H9 (cell line): ENCODE results near the gene BTBD17. TPM values are rescaled to one million over a fixed set of nuclear protein-coding genes. Genes with fewer than 3 reads are reported as not detected.

Experiments
- DNase-seq: peaks from one replicate; pipeline ENCODE4 v3.0.0-alpha.2; 2017
- H2AFZ ChIP-seq: one replicate; pipeline ENCODE4 v1.6.1; 2013; ENCODE audit warnings: mild to moderate bottlenecking, low read length, control low read depth, moderate library complexity
- H2AK5ac ChIP-seq: 2 replicates; pipeline ENCODE4 v1.6.1; 2013; ENCODE audit warnings: low read length, control low read depth, mixed read lengths; ENCODE audit not compliant: insufficient read length
- H2BK120ac ChIP-seq: one replicate; pipeline ENCODE4 v1.6.1; 2013; ENCODE audit warnings: low read depth, mild to moderate bottlenecking, low read length, control low read depth, inconsistent platforms; ENCODE audit not compliant: poor library complexity, severe bottlenecking
- H2BK12ac ChIP-seq: 2 replicates; pipeline ENCODE4 v1.6.1; 2013; ENCODE audit warnings: low read length, control low read depth, mixed read lengths, low read depth; ENCODE audit not compliant: insufficient read length
- H2BK15ac ChIP-seq: 2 replicates; pipeline ENCODE4 v1.6.1; 2013; ENCODE audit warnings: low read depth, low read length, control low read depth
- H2BK20ac ChIP-seq: one replicate; pipeline ENCODE4 v1.6.1; 2013; ENCODE audit warnings: low read depth, mild to moderate bottlenecking, low read length, control low read depth, inconsistent platforms; ENCODE audit not compliant: poor library complexity, severe bottlenecking
- H2BK5ac ChIP-seq: 2 replicates; pipeline ENCODE4 v1.6.1; 2013; ENCODE audit warnings: low read length, control low read depth, mixed read lengths; ENCODE audit not compliant: insufficient read length
- H3K14ac ChIP-seq: 2 replicates; pipeline ENCODE4 v1.6.1; 2013; ENCODE audit warnings: low read length, control low read depth; ENCODE audit not compliant: insufficient read depth
- H3K18ac ChIP-seq: 2 replicates; pipeline ENCODE4 v1.6.1; 2013; ENCODE audit warnings: low read depth, mild to moderate bottlenecking, mixed read lengths, low read length, control low read depth; ENCODE audit not compliant: insufficient read length
- H3K23ac ChIP-seq: 2 replicates; pipeline ENCODE4 v1.6.1; 2013; ENCODE audit warnings: low read length, control low read depth, mixed read lengths, low read depth; ENCODE audit not compliant: insufficient read length
- H3K23me2 ChIP-seq: 2 replicates; pipeline ENCODE4 v1.6.1; 2013; ENCODE audit warnings: low read depth, mild to moderate bottlenecking, mixed read lengths, low read length, control low read depth; ENCODE audit not compliant: insufficient read length, poor library complexity, severe bottlenecking
- H3K27ac ChIP-seq: 2 replicates; pipeline ENCODE4 v1.5.1; 2013; ENCODE audit warnings: low read length, control low read depth, mixed read lengths, low read depth; ENCODE audit not compliant: insufficient read length
- H3K27me3 ChIP-seq: 2 replicates; pipeline ENCODE4 v1.6.1; 2013; ENCODE audit warnings: low read length, control low read depth, inconsistent platforms; ENCODE audit not compliant: insufficient read depth
- H3K4ac ChIP-seq: 2 replicates; pipeline ENCODE4 v1.6.1; 2013; ENCODE audit warnings: low read depth, mild to moderate bottlenecking, control low read depth, inconsistent platforms, low read length, moderate library complexity
- H3K4me1 ChIP-seq: 2 replicates; pipeline ENCODE4 v1.6.1; 2013; ENCODE audit warnings: low read length, control low read depth, inconsistent platforms; ENCODE audit not compliant: insufficient read depth
- H3K4me2 ChIP-seq: 2 replicates; pipeline ENCODE4 v1.6.1; 2013; ENCODE audit warnings: low read length, control low read depth, mixed read lengths; ENCODE audit not compliant: insufficient read length, insufficient read depth
- H3K56ac ChIP-seq: 2 replicates; pipeline ENCODE4 v1.6.1; 2013; ENCODE audit warnings: low read depth, mild to moderate bottlenecking, mixed read lengths, low read length, control low read depth; ENCODE audit not compliant: insufficient read length
- H3K79me1 ChIP-seq: 2 replicates; pipeline ENCODE4 v1.6.1; 2013; ENCODE audit warnings: low read depth, mild to moderate bottlenecking, moderate library complexity, low read length, control low read depth, inconsistent platforms; ENCODE audit not compliant: insufficient read depth, poor library complexity, severe bottlenecking
- H3K79me2 ChIP-seq: 2 replicates; pipeline ENCODE4 v1.6.1; 2013; ENCODE audit warnings: low read length, control low read depth, inconsistent platforms; ENCODE audit not compliant: insufficient read depth
- H3K9ac ChIP-seq: 2 replicates; pipeline ENCODE4 v1.6.1; 2013; ENCODE audit warnings: low read length, control low read depth, mixed read lengths; ENCODE audit not compliant: insufficient read length; ENCODE audit errors: extremely low read depth
- H3K9me3 ChIP-seq: one replicate; pipeline ENCODE4 v1.6.1; 2013; ENCODE audit warnings: low read depth, low read length, inconsistent platforms; ENCODE audit not compliant: control insufficient read depth
- H3T11ph ChIP-seq: one replicate; pipeline ENCODE4 v1.6.1; 2013; ENCODE audit warnings: mild to moderate bottlenecking, low read length, control low read depth, inconsistent platforms
- H4K20me1 ChIP-seq: one replicate; pipeline ENCODE4 v1.6.1; 2013; ENCODE audit not compliant: control insufficient read depth, insufficient read length, insufficient read depth
- H4K5ac ChIP-seq: 2 replicates; pipeline ENCODE4 v1.6.1; 2013; ENCODE audit warnings: low read depth, mild to moderate bottlenecking, mixed read lengths, low read length, control low read depth; ENCODE audit not compliant: insufficient read length
- H4K8ac ChIP-seq: replicated peaks from 2 replicates; pipeline ENCODE4 v1.6.1; 2013; ENCODE audit warnings: low read length, control low read depth, mixed read lengths, low read depth; ENCODE audit not compliant: insufficient read length
- H4K91ac ChIP-seq: 2 replicates; pipeline ENCODE4 v1.6.1; 2013; ENCODE audit warnings: low read depth, mild to moderate bottlenecking, moderate library complexity, mixed read lengths, low read length, control low read depth; ENCODE audit not compliant: insufficient read length
- H3K27ac Mint-ChIP-seq, 3 experiments: 2 replicates in 2 of 3; 3 replicates in 1 of 3; pipeline ENCODE4 v1.8.0; 2020 to 2021; ENCODE audit warnings: mixed read lengths in 3 of 3, mild to moderate bottlenecking in 1 of 3, moderate library complexity in 1 of 3
- H3K27me3 Mint-ChIP-seq: 2 replicates; pipeline ENCODE4 v1.8.0; 2021; ENCODE audit warnings: low read depth, mild to moderate bottlenecking, moderate library complexity, mixed read lengths
- H3K36me3 Mint-ChIP-seq, 3 experiments: 2 replicates in 2 of 3; 3 replicates in 1 of 3; pipeline ENCODE4 v1.8.0; 2020 to 2021; ENCODE audit warnings: low read depth in 3 of 3, mixed read lengths in 3 of 3; ENCODE audit not compliant: insufficient read depth in 1 of 3
- H3K4me1 Mint-ChIP-seq, 2 experiments: 2 replicates each; pipeline ENCODE4 v1.8.0; 2020; ENCODE audit warnings: mixed read lengths in 2 of 2
- H3K4me3 Mint-ChIP-seq, 2 experiments: 2 replicates in 1 of 2; 3 replicates in 1 of 2; pipeline ENCODE4 v1.8.0; 2020 to 2021; ENCODE audit warnings: mild to moderate bottlenecking in 2 of 2, mixed read lengths in 2 of 2, moderate library complexity in 1 of 2
- H3K9me3 Mint-ChIP-seq, 2 experiments: 2 replicates in 1 of 2; 3 replicates in 1 of 2; pipeline ENCODE4 v1.8.0; 2020; ENCODE audit warnings: mild to moderate bottlenecking in 2 of 2, mixed read lengths in 2 of 2, moderate library complexity in 1 of 2
- WGBS: extraction: QIAGEN DNeasy Blood & Tissue Kit; methylation state at CpG from one replicate; pipeline ENCODE4 v1.1.7; 2013; ENCODE audit warnings: missing lambda C conversion rate, low lambda C conversion rate, mixed read lengths; ENCODE audit not compliant: insufficient read length; ENCODE audit errors: extremely low coverage; 5-methylcytosine and 5-hydroxymethylcytosine counted together
- total RNA-seq: library from RNA; stranded (reverse); gene quantifications from 2 replicates; pipeline ENCODE4 v1.2.1, GENCODE V29; 2021
- TF ChIP-seq, protein P1 (sequence below): fragments of 200-600 bp; sonication (generic); conservative IDR thresholded peaks from 3 replicates; pipeline ENCODE4 v1.8.0; 2021; ENCODE audit warnings: antibody characterized with exemption, mild to moderate bottlenecking

Gene BTBD17
- total RNA-seq, 1 experiment from 2014 or later = 0.33 TPM

DNA sequence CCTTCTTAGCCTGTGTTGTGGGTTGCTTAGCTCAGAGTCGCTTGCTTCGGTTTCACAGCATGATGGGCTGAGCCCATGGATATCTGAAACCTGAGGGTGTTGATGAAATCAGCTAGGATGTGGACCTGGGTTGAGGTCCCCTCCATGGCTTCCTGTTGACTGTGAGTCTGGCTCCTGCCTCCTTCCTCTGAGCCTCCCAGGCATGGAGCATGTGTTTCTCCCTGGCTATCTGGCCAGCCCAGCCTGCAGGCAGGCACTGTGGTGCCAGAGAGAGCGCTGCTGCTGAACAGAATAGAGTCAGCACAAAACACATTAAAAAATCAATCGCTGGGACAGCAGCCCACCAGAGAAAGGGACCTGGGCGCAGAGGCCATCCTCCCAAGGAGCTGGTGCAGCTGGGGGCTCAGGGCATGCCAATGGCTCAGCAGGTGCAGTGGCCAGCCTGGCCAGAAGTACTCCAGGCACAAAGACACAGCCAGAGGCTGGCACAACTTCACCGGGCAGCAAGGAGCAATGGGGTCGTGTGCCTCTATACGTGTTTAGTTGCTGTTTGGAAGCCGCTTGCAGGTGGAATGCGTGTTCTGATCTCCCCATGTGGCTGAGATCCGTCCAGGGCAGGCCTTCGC, 42.0 kb upstream of the BTBD17 start:
- no peak overlapping the region for H3K4me2 ChIP-seq
- H2AFZ ChIP-seq = no peak overlapping the region
- no peak overlapping the region for H4K91ac ChIP-seq
- no peaks in the 10 kb centered on the region for H4K20me1 ChIP-seq
- H3K14ac ChIP-seq = peak overlapping the region; percentile 11; the same call in 1 of the 2 replicates
- H3K27ac Mint-ChIP-seq = peak overlapping the region in 1 of 3 experiments; percentile 56; a peak in 1 of 7 replicates
- H2BK5ac ChIP-seq = no peak overlapping the region
- H3K27me3 ChIP-seq = no peaks in the 10 kb centered on the region
- no peak overlapping the region for H3K4me3 Mint-ChIP-seq
- H3T11ph ChIP-seq = no peak overlapping the region
- no peak overlapping the region for H3K56ac ChIP-seq
- H3K36me3 Mint-ChIP-seq = no peaks in the 10 kb centered on the region
- no peak overlapping the region for H3K18ac ChIP-seq
- H3K27me3 Mint-ChIP-seq = peaks cover 10% of the 10 kb centered on the region
- no peaks in the 10 kb centered on the region for H3K79me2 ChIP-seq
- H3K4me1 Mint-ChIP-seq = peaks cover 14 to 19% of the 10 kb centered on the region in 2 experiments
- H2BK15ac ChIP-seq = no peak overlapping the region
- H3K4me1 ChIP-seq = peaks cover 5% of the 10 kb centered on the region; the same call in 1 of the 2 replicates
- H3K23me2 ChIP-seq = no peaks in the 10 kb centered on the region
- H2AK5ac ChIP-seq = no peak overlapping the region
- H3K4ac ChIP-seq = no peak overlapping the region
- DNase-seq = no peak
- H3K9me3 ChIP-seq = no peaks in the 10 kb centered on the region
- no peak overlapping the region for H4K5ac ChIP-seq
- no peaks in the 10 kb centered on the region for H3K79me1 ChIP-seq
- no peak overlapping the region for H3K23ac ChIP-seq
- no peak overlapping the region for H4K8ac ChIP-seq
- H3K9ac ChIP-seq = no peak overlapping the region
- H3K27ac ChIP-seq = no peak overlapping the region
- TF ChIP-seq, protein P1, sequence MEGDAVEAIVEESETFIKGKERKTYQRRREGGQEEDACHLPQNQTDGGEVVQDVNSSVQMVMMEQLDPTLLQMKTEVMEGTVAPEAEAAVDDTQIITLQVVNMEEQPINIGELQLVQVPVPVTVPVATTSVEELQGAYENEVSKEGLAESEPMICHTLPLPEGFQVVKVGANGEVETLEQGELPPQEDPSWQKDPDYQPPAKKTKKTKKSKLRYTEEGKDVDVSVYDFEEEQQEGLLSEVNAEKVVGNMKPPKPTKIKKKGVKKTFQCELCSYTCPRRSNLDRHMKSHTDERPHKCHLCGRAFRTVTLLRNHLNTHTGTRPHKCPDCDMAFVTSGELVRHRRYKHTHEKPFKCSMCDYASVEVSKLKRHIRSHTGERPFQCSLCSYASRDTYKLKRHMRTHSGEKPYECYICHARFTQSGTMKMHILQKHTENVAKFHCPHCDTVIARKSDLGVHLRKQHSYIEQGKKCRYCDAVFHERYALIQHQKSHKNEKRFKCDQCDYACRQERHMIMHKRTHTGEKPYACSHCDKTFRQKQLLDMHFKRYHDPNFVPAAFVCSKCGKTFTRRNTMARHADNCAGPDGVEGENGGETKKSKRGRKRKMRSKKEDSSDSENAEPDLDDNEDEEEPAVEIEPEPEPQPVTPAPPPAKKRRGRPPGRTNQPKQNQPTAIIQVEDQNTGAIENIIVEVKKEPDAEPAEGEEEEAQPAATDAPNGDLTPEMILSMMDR = no peak
- H2BK20ac ChIP-seq = no peak overlapping the region
- no peaks in the 10 kb centered on the region for H3K9me3 Mint-ChIP-seq
- no peak overlapping the region for H2BK120ac ChIP-seq
- WGBS = no CpG with 5 or more reads among the region's 12 CpGs
- no peak overlapping the region for H2BK12ac ChIP-seq
